GM03348 (cell line): ENCODE measurements around the gene TAF5L.
A peak's percentile ranks its signal among the peaks of the same experiment; 100 is the strongest.
"Not testable (repeated sequence)": the region's sequence is repeated elsewhere in the genome, so short reads cannot be mapped to it uniquely, and the experiment has no call there.

ENCODE experiments used
- DNase-seq: peaks from one replicate; pipeline ENCODE4 v3.0.0; 2012; ENCODE audit warnings: low spot score

Gene TAF5L

DNA sequence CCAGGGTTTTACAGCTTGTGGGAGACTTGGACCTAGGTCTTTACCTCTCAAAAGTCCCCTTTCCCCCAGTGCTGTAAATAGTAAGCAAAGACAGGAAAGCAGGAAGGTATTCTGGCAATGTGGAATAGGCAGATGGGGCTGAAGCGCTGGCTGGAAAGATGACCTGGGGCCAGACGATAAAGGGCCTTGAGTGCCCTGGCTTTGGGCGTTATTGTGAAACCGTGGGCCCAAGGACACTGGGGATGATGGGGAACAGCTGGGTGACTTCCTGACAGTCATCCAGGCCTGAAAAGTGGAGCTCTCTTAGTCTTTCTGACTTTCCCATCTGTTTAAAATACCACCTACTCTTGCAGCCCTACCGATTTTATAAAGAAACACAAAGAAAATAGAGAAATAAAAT is 16.5 kb upstream of the TAF5L start:
- no peak for DNase-seq

DNA sequence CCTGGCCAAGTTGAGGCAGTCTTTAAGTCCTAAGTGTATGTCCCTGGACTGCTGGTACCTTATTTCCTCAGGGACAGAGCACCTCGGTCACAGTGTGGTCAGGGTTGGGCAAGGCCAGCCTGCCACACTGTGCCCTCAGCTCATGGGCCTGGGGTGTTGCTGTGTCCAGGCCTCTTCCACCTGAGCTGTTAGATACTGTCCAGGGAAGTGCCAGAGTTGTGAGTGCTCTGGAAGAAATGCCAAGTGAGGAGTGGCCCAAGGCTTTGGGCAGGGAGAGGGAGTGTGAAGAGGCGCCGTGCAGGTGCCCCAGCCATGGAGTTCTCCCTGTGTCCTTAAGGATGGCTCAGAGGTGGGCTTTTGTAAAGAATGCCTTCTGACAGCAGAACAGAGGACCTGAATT is 15.4 kb upstream of the TAF5L start:
- no peak for DNase-seq

DNA sequence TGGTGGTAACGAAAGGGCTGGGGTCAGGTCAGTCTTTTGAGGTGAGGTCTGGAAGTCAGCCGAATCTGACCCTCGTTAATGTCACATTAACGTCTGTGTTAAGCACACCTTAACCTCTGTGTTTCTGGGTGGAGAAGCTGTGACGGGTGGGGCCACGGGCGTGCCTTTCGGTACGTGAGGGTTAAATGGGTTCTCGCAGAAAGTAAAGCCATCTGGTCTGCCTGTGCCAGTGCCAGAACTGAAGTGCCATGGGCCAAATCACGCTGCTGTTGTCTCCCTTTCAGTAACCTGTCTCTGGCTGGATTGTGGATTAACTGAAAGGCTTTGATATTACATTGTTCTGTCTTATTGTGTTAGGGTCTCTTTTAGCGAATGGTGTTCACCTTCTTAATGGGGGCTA is 14.5 kb upstream of the TAF5L start:
- DNase-seq = no peak

DNA sequence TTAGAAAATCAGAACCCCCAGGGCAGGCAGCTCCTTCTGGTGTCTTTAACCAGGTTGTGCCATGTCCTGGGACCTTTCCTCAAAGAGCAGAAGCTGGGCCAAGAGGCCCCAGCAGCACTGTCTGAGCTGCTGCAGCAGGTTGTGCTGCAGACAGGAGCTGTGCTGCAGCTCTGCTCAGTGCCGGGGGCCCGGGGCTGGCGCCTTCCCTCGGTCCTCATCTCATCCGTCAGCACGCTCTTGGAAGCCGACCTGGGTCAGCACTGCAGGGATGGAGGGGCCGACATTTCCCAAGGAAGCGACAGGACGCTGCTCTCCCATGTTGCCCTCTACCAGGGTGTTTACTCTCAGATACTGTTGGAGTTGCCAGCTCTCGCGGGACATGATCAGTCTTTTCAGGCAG is 11.8 kb upstream of the TAF5L start:
- DNase-seq = no peak

DNA sequence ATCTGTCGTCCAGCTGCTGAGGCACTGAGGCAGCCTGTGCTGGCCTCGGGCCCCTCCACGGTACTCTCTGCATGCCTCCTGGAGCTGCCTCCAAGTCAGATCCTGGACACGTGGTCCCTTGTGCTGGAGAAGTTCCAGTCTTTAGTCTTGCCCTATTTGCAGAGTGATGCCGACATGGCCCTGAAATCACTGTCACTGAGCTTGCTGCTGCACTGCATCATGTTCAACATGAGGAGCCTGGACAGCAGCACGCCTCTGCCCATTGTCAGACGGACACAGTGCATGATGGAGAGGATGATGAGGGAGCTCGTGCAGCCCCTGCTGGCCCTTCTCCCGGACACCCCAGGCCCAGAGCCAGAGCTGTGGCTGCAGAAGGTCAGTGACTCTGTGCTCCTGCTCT is 10.1 kb upstream of the TAF5L start:
- DNase-seq = no peak

DNA sequence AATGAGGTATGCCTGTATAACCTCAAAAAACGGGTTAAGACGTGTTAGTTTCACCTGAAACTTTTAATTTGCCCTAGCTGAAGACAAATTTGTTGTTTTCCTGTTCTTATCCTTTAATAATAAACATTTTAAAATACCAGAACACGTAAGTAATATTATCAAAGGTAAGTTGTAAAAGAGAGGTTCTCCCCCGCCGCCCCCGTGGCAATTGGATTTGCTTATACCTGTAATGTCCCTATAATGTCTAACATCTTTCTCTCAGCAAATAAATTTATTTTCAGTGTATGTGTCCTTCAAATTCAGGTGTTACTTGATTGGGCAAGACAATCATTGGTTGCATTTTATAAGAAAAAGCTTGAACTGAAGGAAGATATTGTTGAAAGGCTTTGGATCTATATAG is 6.0 kb upstream of the TAF5L start:
- DNase-seq = no peak

DNA sequence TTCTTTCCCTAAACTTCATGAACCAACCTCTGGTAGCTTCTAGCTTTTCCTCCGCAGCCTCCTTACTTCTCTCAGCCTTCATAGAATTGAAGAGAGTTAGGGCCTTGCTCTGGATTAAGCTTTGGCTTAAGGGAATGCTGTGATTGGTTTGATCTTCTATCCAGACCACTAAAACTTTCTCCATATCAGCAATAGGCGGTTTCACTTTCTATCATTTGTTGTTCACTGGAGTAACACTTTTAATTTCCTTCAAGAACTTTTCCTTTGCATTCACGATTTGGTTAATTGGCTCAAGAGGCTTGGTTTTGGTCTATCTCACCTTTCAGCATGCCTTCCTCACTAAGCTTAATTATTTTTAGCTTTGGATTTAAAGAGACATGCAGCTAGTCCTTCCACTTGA is 5.2 kb upstream of the TAF5L start:
- DNase-seq = no peak

DNA sequence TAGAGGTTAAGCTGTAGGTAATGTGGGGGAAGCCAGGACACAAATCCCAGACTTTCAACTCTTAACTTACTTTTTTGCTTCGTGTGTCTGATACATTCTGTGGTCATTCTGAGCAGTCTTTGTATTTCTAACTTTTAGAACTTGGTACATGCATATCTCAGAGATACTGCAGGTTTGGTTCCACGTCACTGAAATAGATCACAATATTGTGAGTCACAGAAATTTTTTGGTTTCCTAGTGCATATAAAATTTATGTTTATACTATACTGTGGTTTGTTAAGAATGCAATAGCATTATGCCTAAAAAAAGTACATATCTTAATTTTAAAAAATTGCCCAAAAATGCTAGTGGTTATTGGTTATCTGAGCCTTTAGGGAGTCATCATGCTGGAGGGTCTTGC is 3.3 kb upstream of the TAF5L start:
- DNase-seq = no peak

DNA sequence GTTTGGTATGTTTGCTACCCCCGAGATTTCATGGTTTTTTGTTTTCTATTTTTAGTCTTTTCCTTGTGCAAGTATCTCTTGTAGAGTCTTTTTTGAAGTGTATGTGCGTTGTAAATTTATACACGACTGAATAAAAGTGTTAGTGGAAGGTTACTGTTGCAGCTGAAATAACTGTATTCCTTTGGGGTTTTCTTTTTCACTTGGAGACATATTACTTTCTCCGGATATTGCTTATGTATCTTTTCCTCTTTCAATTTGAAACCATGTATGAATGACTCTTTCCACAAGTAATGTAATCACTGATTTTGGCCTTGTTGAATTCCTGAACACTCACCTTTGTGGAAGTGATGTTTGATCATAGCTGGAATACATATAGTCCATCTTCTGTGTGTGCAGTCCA is 1.1 kb upstream of the TAF5L start:
- no peak for DNase-seq

DNA sequence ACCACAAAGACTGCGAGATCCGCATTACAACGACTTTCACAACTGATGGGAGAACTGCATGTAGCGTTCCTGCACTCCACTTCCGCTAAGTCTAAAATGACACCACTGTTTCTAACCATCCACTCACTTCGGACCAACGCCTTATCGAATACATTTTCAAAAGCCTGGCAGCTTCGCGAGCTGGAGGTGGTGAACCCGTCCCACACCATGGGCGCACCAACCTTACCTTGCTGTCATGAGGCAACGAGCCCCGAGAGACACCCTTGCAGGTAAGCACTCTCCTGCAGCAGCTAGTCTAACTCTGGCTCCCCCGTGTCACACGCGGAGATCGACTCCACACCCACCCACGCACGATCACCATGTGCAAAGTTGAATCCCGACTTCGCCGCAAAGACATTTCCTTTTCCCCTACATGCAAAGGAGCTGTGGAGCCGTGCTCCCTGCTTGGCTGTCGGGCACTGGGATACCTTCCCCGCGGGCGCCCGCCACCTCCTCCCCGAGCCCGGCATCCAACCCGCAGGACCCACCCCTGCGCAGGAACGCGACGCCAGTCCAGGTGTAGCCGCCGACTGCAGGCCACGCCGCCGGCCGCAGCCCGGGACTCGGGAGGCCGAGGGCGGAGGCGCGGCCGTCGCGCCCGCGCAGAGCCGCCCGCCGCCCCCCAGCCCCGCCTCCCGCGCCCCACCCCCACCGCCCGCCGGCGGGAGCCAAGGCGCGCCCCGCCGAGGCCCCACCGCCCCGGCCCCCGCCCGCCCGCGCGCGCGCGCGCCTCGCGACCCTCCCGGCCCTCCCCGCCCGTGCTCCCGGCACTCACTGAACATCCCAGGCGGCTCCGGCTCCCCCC is 629 bp downstream of the TAF5L start:
- peak; percentile 88 for DNase-seq

DNA sequence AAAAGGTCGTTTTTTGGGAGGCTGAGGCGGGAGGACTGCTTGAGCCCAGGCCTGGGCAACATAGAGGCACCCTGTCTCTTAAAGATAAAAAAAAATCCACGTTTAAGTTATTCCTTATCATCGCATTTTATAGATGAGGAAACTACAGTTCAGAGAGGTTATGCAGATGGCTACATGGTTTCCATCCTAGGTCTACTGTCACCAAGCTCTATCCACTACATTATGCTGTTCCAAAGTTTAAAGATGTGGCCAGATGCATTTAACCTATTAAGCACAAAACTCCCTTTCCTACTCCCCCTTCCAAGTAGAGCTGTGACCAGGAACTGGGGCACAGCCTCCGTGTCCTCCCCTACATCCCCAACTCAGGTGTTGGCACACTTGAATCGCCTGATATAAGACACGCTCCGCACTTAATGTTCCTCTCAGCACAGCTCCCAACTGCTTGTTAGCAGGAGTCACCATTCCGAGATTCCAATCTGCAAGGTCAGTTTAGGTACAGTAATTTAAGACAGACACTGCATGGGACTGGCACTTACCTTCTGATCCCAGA is 1.3 kb downstream of the TAF5L start:
- no peak for DNase-seq

DNA sequence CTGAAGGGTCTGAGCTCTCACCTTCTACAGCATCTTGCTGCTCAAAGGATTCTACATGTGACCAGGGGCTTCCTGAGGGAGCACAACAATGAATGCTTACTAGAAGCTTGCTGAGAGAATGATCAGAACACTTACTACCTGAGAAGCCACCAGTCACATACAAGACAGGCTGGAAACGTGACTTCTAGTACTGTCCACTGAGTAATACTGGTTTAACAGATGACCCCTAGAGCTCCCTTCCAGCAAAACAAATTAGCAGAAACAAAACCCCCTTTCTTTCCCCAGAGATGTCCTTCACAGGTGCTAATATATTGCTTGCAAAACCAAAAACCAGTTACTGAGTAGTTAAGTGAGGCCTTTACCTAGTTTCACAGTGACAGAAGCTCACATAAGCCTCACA is 2.1 kb downstream of the TAF5L start:
- no peak for DNase-seq

DNA sequence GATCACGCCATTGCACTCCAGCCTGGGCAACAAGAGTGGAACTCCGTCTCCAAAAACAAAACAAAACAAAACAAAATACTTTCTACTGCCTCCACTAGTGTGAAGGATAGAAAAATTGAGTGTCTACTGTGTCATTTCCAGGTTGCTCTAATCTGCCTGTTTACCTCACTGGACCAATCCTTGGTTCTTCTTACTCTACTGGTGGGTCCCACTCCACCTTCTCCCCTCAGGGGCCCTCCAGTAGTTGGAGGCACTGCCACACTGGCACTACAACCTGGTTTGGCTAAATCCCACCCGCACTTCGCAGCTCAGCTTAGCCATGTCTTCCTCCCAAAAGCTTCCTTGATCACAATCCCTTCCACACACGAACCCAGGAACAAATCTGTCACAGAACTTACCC is 2.7 kb downstream of the TAF5L start:
- no peak for DNase-seq

DNA sequence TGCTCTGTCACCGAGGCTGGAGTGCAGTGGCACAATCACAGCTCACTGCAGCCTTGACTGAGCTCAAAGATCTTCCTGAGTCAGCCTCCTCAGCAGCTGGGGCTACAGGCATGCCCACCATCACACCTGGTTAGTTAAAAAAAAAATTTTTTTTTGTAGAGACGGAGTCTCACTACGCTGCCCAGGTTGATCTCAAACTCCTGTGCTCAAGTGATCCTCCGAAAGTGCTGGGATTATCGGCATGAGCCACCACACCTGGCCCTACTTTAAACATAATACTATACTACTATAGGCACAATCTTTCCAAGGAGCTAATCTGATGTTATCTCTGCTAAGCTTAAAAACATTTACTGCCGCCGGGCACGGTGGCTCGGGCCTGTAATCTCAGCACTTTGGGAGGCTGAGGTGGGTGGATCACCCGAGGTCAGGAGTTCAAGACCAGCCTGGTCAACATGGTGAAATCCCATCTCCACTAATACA is 3.2 kb downstream of the TAF5L start:
- not testable (repeated sequence) for DNase-seq

DNA sequence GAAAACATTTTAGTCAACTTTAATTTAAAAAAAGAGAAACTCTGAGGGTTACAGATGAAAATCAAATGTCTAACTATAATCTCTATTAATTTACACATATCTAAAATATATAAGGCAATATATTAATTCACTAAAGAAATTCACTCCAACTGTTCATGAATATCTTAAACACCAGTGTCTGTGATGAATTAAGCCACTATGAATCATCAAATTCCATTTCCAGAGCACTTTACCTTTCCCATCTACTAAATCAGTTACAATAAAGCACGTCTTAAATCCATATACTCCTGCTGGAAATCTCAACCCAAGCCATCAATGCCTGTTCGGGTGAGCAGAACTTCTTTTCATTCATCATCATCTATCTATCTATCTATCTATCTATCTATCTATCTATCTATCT is 4.3 kb downstream of the TAF5L start:
- no peak for DNase-seq

DNA sequence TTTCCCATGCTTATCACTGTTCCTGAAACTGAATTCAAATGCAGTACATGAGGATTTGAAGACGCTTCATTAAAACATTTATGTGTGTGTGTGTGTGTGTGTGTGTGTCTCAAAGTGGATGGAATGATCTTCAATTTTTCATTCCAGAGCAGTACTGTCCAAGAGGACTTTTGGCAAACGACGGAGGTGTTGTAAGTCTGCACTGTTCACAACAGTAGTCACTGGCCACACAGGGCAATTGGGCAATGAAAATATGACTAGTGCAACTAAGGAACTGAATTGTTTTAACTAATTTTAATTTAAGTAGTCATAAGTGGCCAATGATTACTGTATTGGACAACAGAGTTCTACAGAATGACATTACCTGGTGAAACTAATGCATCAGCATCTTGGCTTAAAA is 5.0 kb downstream of the TAF5L start:
- peak; percentile 73 for DNase-seq

DNA sequence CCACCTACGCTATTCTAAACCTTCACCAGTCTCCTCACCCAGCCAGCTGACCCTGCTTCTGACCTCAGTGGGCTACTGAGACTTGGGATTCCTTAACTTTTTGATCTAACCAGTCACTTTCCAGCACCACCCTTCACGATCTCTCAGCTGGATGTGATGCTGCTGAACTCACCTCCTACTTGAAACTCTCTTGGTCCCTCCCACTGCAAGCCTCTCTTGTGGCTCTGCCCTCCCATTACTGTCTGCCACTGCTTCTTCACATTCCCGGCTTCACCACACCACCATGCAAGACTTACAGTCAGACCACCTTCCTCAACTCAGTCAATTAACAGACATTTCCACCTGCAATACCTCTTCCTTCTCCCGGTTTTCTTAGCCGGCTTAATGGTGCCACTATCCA is 6.3 kb downstream of the TAF5L start:
- no peak for DNase-seq

DNA sequence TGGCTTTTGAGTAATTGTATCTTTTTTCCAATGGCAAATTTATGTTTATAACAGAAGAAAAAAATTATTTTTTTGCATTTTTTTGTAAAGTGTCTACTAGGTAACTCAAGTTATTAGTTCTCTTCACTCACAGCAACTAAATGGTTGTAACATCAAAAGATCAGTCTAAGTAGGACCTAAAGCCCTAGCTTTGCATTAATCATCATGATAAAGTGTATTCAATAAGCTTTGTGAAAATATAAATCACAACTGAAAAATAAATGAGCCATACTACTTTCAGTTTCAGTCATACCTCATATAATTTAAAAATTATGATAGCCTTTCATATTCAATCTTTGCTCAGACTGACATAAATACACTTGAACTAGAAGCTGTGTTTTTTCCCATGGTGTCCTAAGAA is 6.9 kb downstream of the TAF5L start:
- no peak for DNase-seq

DNA sequence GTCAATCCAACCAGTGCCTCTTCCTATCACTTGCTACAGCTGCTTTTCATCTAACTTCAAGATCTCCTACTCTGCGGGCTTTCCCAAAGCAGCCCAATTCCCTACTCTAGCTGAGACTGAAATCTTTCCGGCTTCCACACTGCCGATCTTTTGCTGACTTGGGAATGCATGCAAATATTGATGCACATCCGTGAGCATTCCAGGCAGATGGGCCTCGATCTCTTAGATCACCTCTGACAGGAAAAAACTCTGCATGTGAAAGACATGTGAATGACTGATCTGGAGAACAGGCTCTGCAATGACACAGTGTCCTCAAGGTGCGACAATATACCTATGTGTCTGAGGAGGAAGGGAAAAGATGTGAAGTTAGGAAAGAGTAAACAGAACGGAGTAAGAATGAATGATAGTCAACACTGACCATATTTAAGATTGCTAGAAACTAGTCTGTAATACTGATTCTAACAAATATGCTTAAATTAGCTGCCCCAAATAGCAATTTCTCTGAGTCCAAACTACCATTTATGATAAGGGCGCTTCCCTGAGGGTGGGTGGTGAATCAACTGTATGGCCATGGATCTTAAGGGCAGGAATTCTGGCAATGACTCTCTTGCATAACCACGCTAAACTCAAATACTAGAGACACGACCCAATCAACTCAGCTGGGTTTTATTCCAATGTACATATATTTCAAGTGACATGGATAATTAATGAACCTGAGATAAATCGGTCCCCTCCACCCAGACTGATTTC is 8.4 kb downstream of the TAF5L start:
- DNase-seq = no peak

DNA sequence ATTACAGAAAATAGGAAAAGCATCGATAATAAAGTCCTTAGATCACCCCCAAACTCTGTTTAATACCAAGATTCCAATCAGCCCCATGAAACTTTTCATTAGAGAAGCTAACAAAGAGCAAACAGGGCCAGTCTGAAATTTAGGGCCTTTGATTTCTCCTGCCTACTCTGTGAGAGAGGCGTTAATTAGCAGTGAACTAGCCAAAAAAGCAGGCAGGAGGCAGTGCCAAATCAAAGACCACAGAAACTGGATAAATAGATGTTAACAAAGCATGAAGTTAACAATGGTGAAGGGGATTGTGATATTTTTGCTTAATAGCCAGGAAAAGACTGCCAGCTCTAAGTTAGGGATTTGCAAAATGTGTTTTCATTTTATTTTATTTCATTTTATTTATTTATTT is 11.2 kb downstream of the TAF5L start:
- no peak for DNase-seq

DNA sequence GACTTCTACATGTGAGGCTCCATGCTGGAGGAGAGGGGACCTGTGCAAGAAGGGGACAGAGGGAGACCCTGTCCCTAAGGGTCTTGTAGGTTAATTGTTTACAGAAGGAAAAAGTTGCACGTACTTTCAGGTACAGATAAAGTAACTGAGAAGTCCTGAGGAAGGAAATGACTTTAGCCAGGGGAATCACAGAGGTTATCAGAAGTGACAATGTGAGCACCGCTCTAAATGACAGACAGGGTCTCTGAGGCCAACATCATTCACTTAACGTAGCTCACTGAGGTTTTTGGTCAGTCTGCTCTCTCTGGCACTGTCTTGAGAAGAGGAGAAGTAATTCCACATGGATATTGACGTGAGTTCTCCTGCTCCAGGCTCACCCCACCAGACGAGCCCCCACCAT is 12.0 kb downstream of the TAF5L start:
- DNase-seq = no peak

DNA sequence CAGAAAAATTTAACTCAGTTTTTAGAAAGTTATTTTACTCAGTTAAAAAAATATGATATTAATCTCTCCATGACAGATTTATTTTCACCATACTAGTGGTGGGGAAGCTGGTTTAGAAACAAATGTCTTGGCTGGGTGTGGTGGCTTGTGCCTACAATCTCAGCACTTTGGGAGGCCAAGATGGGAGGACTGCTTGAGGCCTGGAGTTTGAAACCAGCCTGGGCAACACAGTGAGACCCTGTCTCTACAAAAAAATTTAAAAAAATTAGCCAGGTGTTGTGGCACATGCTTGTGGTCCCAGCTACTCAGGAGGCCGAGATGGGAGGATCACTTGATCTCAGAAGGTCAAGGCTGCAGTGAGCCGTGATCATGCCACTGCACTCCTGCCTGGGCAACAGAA is 17.3 kb downstream of the TAF5L start:
- no peak for DNase-seq

DNA sequence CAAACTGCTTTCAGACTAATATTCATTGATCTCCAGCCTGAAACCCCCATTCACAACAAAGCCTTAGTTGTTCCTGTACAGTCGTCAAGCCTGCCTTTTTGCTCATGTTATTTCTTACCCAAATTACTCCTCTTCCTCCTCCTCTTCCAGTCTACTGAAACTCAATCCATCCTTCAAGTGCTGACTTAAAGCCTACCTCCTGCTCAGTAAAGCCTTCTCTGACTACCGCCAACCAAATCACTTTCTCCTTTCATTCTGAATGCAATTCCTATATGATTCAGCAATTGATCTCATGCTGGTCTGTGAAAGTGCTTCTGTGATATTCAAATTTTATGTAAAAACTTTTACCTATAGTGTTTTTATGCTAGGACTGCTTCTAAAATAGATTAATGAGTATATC is 18.6 kb downstream of the TAF5L start:
- DNase-seq = no peak
